K562 (cell line): ENCODE results near the gene RNF223. TPM values are rescaled to one million over a fixed set of nuclear protein-coding genes. Genes with fewer than 3 reads are reported as not detected.

Experiments
- CEBPZ ChIP-seq: fragments of 150-350 bp; IDR thresholded peaks from 2 replicates; pipeline ENCODE4 v1.6.1; 2014; ENCODE audit warnings: low read depth, mild to moderate bottlenecking, low read length, borderline replicate concordance
- HDAC1 ChIP-seq, 2 experiments: fragments of 450-650 bp; IDR thresholded peaks; 2 replicates each; pipeline ENCODE4 v1.6.1; 2016 to 2017; ENCODE audit warnings: inconsistent platforms in 1 of 2, mild to moderate bottlenecking in 1 of 2, moderate library complexity in 1 of 2
- MLLT1 ChIP-seq, 2 experiments: fragments of 450-650 bp; IDR thresholded peaks; 2 replicates each; pipeline ENCODE4 v1.6.1; 2016
- POLR2G ChIP-seq: fragments of 200-400 bp; formaldehyde crosslinking; IDR thresholded peaks from 2 replicates; pipeline ENCODE4 v1.6.1; 2017; ENCODE audit warnings: low read depth, mild to moderate bottlenecking, antibody characterized with exemption, low read length, moderate library complexity
- RNF2 ChIP-seq: sonication (generic); IDR thresholded peaks from 2 replicates; pipeline ENCODE4 v1.6.1; 2016
- ZNF121 ChIP-seq: sonication (generic); formaldehyde crosslinking; conservative IDR thresholded peaks from 2 replicates; pipeline ENCODE4 v1.8.0; 2022; ENCODE audit warnings: missing genetic modification reagents
- ZSCAN32 ChIP-seq: fragments of 450-650 bp; formaldehyde crosslinking; IDR thresholded peaks from 2 replicates; pipeline ENCODE4 v1.4.0; 2020; ENCODE audit warnings: mild to moderate bottlenecking, moderate library complexity
- polyA plus RNA-seq, 8 experiments: library from polyadenylated mRNA; depleted of rRNA in 4 of 8; stranded (reverse) in 5 of 8; unstranded in 3 of 8; fragments of >200 nt; fragmentation: Nextera tagmentation in 2 of 8; fragmentation: Illumina TruSeq in 1 of 8; extraction: Ambion mirVana in 2 of 8; extraction: Trizol in 1 of 8; gene quantifications; 2 replicates each; pipeline versions ENCODE4 v1.2.1 to v1.2.3, GENCODE V29; 2011 to 2014; ENCODE audit warnings: inconsistent platforms in 1 of 8, missing spikeins in 1 of 8
- total RNA-seq, 7 experiments: library from RNA; depleted of rRNA in 6 of 7; stranded (reverse); fragments of >200 nt in 6 of 7; fragmentation: Illumina TruSeq in 2 of 7; extraction: Trizol in 2 of 7; gene quantifications; 2 replicates each; pipeline versions ENCODE4 v1.2.1 to v1.2.3, GENCODE V29; 2011 to 2021; ENCODE audit warnings: low replicate concordance in 1 of 7

Gene RNF223
- total and polyA plus RNA-seq, 9 of the 15 experiments (the other 6 are each of a cell fraction or from before 2014, with no cell fraction given) = 0.04 to 0.32 TPM; not detected in 7

GRCh38 chr1:1110561-1110971, 36.5 kb upstream of the RNF223 start (continued):
- TF ChIP-seq CEBPZ (no peak), RNF2 (no peak), ZSCAN32 (CRISPR knock-in tag) (no peak), MLLT1 (IDR thresholded peaks at IDR 0.05) (peak in 1 of 2 experiments; percentile 76; a peak in 2 of 4 replicates), HDAC1 (IDR thresholded peaks at IDR 0.05) (peak in 1 of 2 experiments; percentile 14; a peak in 1 of 4 replicates), POLR2G (peak; percentile 49), ZNF121 (no peak)
- TF ChIP-seq, all 486 proteins: peak for 8
